Spleen (tissue), 7 donors: ENCODE results near the gene ESR1.
"Not testable (repeated sequence)": the region's sequence is repeated elsewhere in the genome, so short reads cannot be mapped to it uniquely, and the experiment has no call there.

Source experiments
- POLR2A ChIP-seq, 3 donors: fragments of 450-650 bp; IDR thresholded peaks; one replicate each; pipeline ENCODE4 v1.5.1; 2017; ENCODE audit warnings: antibody characterized with exemption in 3 of 3, mild to moderate bottlenecking in 1 of 3
- POLR2AphosphoS5 ChIP-seq, 3 donors: sonication (generic); formaldehyde crosslinking; IDR thresholded peaks; one replicate each; pipeline ENCODE4 v1.5.1; 2017; ENCODE audit warnings: antibody characterized with exemption in 3 of 3
- TF ChIP-seq, protein P1 (sequence below), 11 experiments: fragments of 200-600 bp in 7 of 11; fragments of 450-650 bp in 4 of 11; sonication (generic) in 4 of 11; IDR thresholded peaks in 8 of 11; conservative IDR thresholded peaks in 3 of 11; 1 replicate in 7 of 11; 2 replicates in 4 of 11; pipeline versions ENCODE4 v1.4.0 to v1.8.0; 2016 to 2021; ENCODE audit warnings: antibody characterized with exemption in 11 of 11, inconsistent platforms in 4 of 11, mild to moderate bottlenecking in 1 of 11
- donor health status: DM: no; HTN: no; CAD: no; lungs with moderate emphysema.
- donor health status: DM: no; HTN: no; CAD: no.
- donor health status: DM: no; HTN: no; CAD: no.

DNA sequence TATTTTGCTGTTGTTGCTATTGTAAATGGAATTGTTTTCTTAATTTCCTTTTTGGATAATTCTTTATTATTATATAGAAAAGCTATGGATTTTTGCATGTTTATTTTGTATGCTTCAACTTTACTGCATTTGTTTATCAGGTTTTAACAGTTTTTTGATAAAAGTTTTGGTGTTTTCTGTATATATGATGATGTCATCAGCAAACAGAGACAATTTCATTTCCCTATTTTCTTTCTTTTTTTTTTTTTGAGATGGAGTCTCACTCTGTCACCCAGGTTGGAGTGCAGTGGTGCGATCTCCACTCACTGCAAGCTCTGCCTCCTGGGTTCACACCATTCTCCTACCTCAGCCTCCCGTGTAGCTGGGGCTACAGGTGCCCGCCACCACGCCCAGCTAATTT, 156.9 kb downstream of the ESR1 start:
- not testable (repeated sequence) for TF ChIP-seq POLR2AphosphoS5, POLR2A (IDR thresholded peaks at IDR 0.05)
- TF ChIP-seq, protein P1, sequence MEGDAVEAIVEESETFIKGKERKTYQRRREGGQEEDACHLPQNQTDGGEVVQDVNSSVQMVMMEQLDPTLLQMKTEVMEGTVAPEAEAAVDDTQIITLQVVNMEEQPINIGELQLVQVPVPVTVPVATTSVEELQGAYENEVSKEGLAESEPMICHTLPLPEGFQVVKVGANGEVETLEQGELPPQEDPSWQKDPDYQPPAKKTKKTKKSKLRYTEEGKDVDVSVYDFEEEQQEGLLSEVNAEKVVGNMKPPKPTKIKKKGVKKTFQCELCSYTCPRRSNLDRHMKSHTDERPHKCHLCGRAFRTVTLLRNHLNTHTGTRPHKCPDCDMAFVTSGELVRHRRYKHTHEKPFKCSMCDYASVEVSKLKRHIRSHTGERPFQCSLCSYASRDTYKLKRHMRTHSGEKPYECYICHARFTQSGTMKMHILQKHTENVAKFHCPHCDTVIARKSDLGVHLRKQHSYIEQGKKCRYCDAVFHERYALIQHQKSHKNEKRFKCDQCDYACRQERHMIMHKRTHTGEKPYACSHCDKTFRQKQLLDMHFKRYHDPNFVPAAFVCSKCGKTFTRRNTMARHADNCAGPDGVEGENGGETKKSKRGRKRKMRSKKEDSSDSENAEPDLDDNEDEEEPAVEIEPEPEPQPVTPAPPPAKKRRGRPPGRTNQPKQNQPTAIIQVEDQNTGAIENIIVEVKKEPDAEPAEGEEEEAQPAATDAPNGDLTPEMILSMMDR (IDR thresholded peaks at IDR 0.05 in 8 of 11, conservative IDR thresholded peaks at IDR 0.05 in 3 of 11), result not testable (repeated sequence)
